Heart right ventricle (tissue), 16 donors: ENCODE measurements around the gene NEK7. TPM values are rescaled to one million over a fixed set of nuclear protein-coding genes. Genes with fewer than 3 reads are reported as not detected.
A peak's percentile ranks its signal among the peaks of the same experiment; 100 is the strongest.

ENCODE experiments used
- ATAC-seq, 8 donors: fragments of 200-7000 bp; cut with Tn5 transposase; one replicate each; pipeline ENCODE4 v1.9.1; 2020; ENCODE audit warnings: mild to moderate bottlenecking in 8 of 8, moderate library complexity in 8 of 8, moderate number of reproducible peaks in 1 of 8
- DNase-seq, 2 donors: peaks; one replicate each; pipeline ENCODE4 v3.0.0-alpha.2; 2020
- H3K27ac ChIP-seq, 10 donors: fragments of 200-600 bp; sonication (generic) in 2 of 10; one replicate each; pipeline versions ENCODE4 v1.5.0 to v1.8.0; 2020 to 2022; ENCODE audit warnings: mild to moderate bottlenecking in 3 of 10
- H3K27me3 ChIP-seq, 7 donors: fragments of 200-600 bp; one replicate each; pipeline ENCODE4 v1.8.0; 2021 to 2022; ENCODE audit warnings: mild to moderate bottlenecking in 2 of 7
- H3K36me3 ChIP-seq, 9 donors: fragments of 200-600 bp; sonication (generic) in 1 of 9; one replicate each; pipeline versions ENCODE4 v1.5.0 to v1.8.0; 2020 to 2022; ENCODE audit warnings: mild to moderate bottlenecking in 2 of 9
- H3K4me1 ChIP-seq, 9 donors: fragments of 200-600 bp; sonication (generic) in 1 of 9; one replicate each; pipeline versions ENCODE4 v1.5.0 to v1.8.0; 2020 to 2022; ENCODE audit warnings: mild to moderate bottlenecking in 4 of 9
- H3K4me3 ChIP-seq, 10 donors: fragments of 200-600 bp; sonication (generic) in 2 of 10; one replicate each; pipeline versions ENCODE4 v1.5.0 to v1.8.0; 2020 to 2022; ENCODE audit warnings: mild to moderate bottlenecking in 7 of 10, moderate library complexity in 2 of 10
- H3K9me3 ChIP-seq, 11 donors: fragments of 200-600 bp in 10 of 11; sonication (generic) in 2 of 11; one replicate each; pipeline versions ENCODE4 v1.5.0 to v1.8.0; 2013 to 2022; ENCODE audit warnings: mild to moderate bottlenecking in 2 of 11, control low read depth in 1 of 11, moderate library complexity in 1 of 11
- WGBS, 2 donors: extraction: QIAGEN DNeasy Blood & Tissue Kit; methylation state at CpG; one replicate each; pipeline ENCODE4 v1.1.7; 2013; ENCODE audit warnings: inconsistent platforms in 1 of 2; 5-methylcytosine and 5-hydroxymethylcytosine counted together
- intact Hi-C, 10 donors: fragments of 100-400 bp; cut with DNase I; formaldehyde crosslinking; loops; one replicate each; pipeline versions ENCODE4 v1.11.1 to v1.14.2; 2022
- polyA plus RNA-seq, 2 donors: library from polyadenylated mRNA; stranded (reverse); fragments of 200-250 nt; gene quantifications; one replicate each; pipeline ENCODE4 v1.2.3, GENCODE V29; 2013
- total RNA-seq, 10 donors: library from RNA; stranded (reverse); fragmentation: NEBNext Ultra II Directional in 3 of 10; extraction: Animal tissue kit (Norgen Biotek cat#: 25700) in 3 of 10; gene quantifications; one replicate each; pipeline versions ENCODE4 v1.2.1 to v1.2.4, GENCODE V29; 2021 to 2023
- TF ChIP-seq, protein P1 (sequence below), 9 donors: fragments of 200-600 bp; sonication (generic) in 2 of 9; IDR thresholded peaks; one replicate each; pipeline versions ENCODE4 v1.5.0 to v1.8.0; 2021 to 2022; ENCODE audit warnings: antibody characterized with exemption in 9 of 9, mild to moderate bottlenecking in 5 of 9, moderate library complexity in 1 of 9
- donor health status: Arrhythmogenic right ventricular cardiomyopathy.
- donor health status: ischemic (EF 13 %, LVEDD 7.1; RV severe dilation, severe dysfunction).
- donor health status: healthy with polysubstance abuse.
- donor health status: DM: no; HTN: yes; CAD: no.
- donor health status: DM: no; HTN: no; CAD: no.
- donor health status: ischemic (EF 25% LVEDD 6.9; RV normal size, moderate dysfunction).
- donor health status: ischemic (EF 25% LVEDD 5.7; RV mildly dilated, moderate dysfunction).
- donor health status: healthy.
- donor health status: DM: yes; HTN: yes; CAD: no.
- donor health status: Ischemic cardiomyopathy.
- donor health status: ischemic (EF 35%, LVEDD 5.7; RV mildly dilated, moderate dysfunction).
- donor health status: nonischemic (EF 11% LVEDD 7.7; RV severe dilation, severe dysfunction).
- donor health status: DM: yes; HTN: yes; CAD: no.
- donor health status: PGD.
- donor health status: ischemic (EF 29% LVEDD 5.4; RV normal size, mild dysfunction).
- donor health status: nonischemic (EF 23%, LVEDD 6.1; RV moderate dilation, normal function).

Gene NEK7
- total and polyA plus RNA-seq, 12 donors: 57.3 to 279 (median 207) TPM

DNA sequence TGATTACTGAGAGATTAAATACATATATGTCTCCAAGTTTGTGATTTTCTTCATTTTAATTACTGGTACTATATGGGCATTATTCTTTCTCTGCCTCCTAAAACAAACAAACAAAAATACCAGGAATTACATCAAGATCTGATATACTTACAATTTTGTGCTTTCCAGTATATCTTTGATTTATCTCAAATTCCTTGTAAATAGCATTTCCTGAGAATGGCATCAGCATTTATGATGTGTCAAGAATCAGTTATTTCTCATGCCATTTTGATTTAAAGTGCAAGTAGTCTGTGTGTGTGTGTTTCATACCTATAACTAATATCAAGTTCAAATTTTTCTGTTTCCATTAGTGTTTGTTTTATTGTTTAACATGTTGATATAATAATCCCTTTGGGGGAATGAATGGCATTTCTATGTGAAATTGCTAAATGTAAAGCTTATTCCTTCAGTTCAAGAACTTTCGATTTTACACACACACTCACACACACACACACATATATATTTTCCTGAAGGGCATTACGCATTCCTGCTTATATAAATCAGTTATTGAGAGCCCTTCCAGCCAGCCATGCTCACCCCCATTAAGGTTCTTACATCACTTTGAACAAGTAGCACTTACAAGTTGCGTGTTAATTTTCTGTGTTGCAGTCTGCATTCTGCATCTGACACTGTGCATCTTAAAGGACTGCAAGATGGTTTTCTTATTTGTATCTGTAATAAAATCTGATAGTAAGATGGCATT lies 102.7 kb downstream of the NEK7 start:
- Histone ChIP-seq H3K9me3 (no peaks in the 10 kb centered on the region), H3K36me3 (peaks cover 0 to 7% (median 0%) of the 10 kb centered on the region in 9 donors), H3K4me3 (no peak overlapping the region), H3K4me1 (peaks cover 1 to 61% (median 46%) of the 10 kb centered on the region in 9 donors), H3K27ac (peak overlapping the region in 4 of 10 donors; percentile 2 to 42 (median 25)), H3K27me3 (no peaks in the 10 kb centered on the region)
- no peak for ATAC-seq
- TF ChIP-seq, protein P1, sequence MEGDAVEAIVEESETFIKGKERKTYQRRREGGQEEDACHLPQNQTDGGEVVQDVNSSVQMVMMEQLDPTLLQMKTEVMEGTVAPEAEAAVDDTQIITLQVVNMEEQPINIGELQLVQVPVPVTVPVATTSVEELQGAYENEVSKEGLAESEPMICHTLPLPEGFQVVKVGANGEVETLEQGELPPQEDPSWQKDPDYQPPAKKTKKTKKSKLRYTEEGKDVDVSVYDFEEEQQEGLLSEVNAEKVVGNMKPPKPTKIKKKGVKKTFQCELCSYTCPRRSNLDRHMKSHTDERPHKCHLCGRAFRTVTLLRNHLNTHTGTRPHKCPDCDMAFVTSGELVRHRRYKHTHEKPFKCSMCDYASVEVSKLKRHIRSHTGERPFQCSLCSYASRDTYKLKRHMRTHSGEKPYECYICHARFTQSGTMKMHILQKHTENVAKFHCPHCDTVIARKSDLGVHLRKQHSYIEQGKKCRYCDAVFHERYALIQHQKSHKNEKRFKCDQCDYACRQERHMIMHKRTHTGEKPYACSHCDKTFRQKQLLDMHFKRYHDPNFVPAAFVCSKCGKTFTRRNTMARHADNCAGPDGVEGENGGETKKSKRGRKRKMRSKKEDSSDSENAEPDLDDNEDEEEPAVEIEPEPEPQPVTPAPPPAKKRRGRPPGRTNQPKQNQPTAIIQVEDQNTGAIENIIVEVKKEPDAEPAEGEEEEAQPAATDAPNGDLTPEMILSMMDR (IDR thresholded peaks at IDR 0.05): no peak
- WGBS, 2 donors: 80 to 81% methylated on average over 3 of the region's 3 CpGs
- no peak for DNase-seq
- intact Hi-C loops: loop anchor here in 3 of 10 donors (5.0 to 10.0 kb wide), 3 partner anchors 55 to 105 kb away; partner anchors contain the start of gene NEK7 (in 3 of the 3)

DNA sequence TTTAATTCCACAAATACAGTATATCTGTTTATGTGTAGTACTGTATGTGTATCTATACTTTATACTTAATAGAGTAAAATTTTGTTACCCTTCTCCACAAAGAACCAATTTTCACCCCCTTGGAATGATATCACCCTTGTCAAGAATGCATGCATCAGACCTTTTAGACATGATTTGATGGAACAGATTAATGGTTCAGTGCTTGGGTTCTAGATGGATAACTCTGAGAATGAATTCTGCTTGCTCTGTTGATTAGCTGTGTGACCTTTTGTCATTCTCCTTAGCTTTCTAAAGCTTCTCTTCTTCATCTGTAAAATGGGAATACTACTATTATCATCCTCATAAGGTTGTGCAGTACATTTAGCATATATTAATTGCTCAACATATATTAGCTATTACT lies 105.1 kb downstream of the NEK7 start:
- intact Hi-C loops: loop anchor here in 3 of 10 donors (5.0 to 10.0 kb wide), 3 partner anchors 57 to 107 kb away; partner anchors contain the start of gene NEK7 (in 3 of the 3)
- H3K36me3 ChIP-seq: peaks cover 0 to 23% (median 0%) of the 10 kb centered on the region in 9 donors
- H3K27ac ChIP-seq: peak overlapping the region in 6 of 10 donors; percentile 5 to 42 (median 28)
- ATAC-seq (no peak), DNase-seq (no peak)
- H3K4me1 ChIP-seq: peaks cover 0 to 65% (median 36%) of the 10 kb centered on the region in 9 donors
- no peaks in the 10 kb centered on the region for H3K27me3 ChIP-seq
- TF ChIP-seq, protein P1 (IDR thresholded peaks at IDR 0.05): no peak
- no peak overlapping the region for H3K4me3 ChIP-seq
- H3K9me3 ChIP-seq: no peaks in the 10 kb centered on the region

DNA sequence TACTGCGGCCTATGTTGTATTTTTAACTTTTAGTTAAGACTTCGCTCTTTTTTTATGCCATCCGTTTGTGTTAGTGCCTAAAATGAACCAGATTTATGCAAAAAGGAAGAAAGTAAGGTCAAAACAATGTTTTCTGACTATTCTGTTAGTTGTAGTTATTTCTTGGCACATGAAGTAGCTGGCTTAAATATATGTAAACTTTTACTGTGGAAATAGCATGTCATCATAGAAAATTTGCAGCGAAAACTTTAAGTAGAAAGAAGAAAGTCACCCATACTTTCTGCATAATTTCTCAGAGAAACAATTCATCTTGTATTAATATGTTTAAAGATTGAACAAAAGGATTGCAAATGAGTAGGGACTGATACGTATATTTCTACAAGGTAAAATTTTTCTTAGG lies 106.4 kb downstream of the NEK7 start:
- H3K27ac ChIP-seq: peak overlapping the region in 3 of 10 donors; percentile 25 to 72 (median 71)
- intact Hi-C loops: loop anchor here in 3 of 10 donors (5.0 to 10.0 kb wide), 3 partner anchors 58 to 108 kb away; partner anchors contain the start of gene NEK7 (in 3 of the 3)
- H3K4me3 ChIP-seq: no peak overlapping the region
- no peaks in the 10 kb centered on the region for H3K9me3 ChIP-seq
- no peak for ATAC-seq
- WGBS, 2 donors: 91 to 94% methylated on average over 5 of the region's 5 CpGs
- H3K36me3 ChIP-seq: peaks cover 0 to 23% (median 0%) of the 10 kb centered on the region in 9 donors
- DNase-seq: no peak
- H3K27me3 ChIP-seq: no peaks in the 10 kb centered on the region
- TF ChIP-seq, protein P1 (IDR thresholded peaks at IDR 0.05): no peak
- peaks cover 0 to 70% (median 44%) of the 10 kb centered on the region in 9 donors for H3K4me1 ChIP-seq

DNA sequence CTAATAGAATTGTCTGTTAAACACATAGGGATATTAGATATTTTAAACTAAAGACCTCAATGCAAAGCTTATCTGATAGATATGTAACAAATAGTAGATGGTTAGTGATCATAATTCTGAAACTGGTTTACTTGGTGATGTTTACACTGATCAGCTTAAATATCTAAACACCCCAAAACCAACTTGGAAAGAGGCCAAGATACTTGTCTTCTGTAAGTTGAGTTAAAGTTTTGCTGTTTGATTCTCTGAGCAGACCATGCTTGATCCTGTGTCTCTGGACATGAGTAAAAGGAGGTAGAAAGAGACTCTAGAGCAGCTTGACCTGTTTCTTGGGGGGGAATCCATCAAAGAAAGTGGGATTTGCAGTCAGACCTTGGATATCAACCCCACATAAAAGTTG lies 107.5 kb downstream of the NEK7 start:
- Histone ChIP-seq H3K27ac (peak overlapping the region in 9 of 10 donors; percentile 2 to 75 (median 63)), H3K4me3 (no peak overlapping the region), H3K9me3 (no peaks in the 10 kb centered on the region), H3K27me3 (no peaks in the 10 kb centered on the region), H3K4me1 (peaks cover 0 to 75% (median 41%) of the 10 kb centered on the region in 9 donors), H3K36me3 (peaks cover 0 to 23% (median 0%) of the 10 kb centered on the region in 9 donors)
- TF ChIP-seq, protein P1 (IDR thresholded peaks at IDR 0.05): no peak
- no peak for ATAC-seq
- intact Hi-C loops: loop anchor here in 3 of 10 donors (5.0 to 10.0 kb wide), 3 partner anchors 59 to 109 kb away; partner anchors contain the start of gene NEK7 (in 3 of the 3)
- no peak for DNase-seq
